HepG2 (cell line): ENCODE results near the gene RGS19. TPM values are rescaled to one million over a fixed set of nuclear protein-coding genes. Genes with fewer than 3 reads are reported as not detected.

Experiments used
- CREB1 ChIP-seq, 2 experiments: fragments of 450-650 bp in 1 of 2; IDR thresholded peaks; 2 replicates each; pipeline ENCODE4 v1.6.1; 2016 to 2017; ENCODE audit warnings: control low read depth in 1 of 2, mild to moderate bottlenecking in 1 of 2, missing compliant biosample characterization in 1 of 2, missing genetic modification characterization in 1 of 2
- DNMT3B ChIP-seq: conservative IDR thresholded peaks from 2 replicates; pipeline ENCODE4 v1.6.1; 2016; ENCODE audit warnings: missing biosample characterization, control low read depth
- E2F1 ChIP-seq: sonication (generic); formaldehyde crosslinking; IDR thresholded peaks from 2 replicates; pipeline ENCODE4 v1.5.0; 2020; ENCODE audit warnings: missing genetic modification reagents
- ERF ChIP-seq: IDR thresholded peaks from 2 replicates; pipeline ENCODE4 v1.6.1; 2018; ENCODE audit warnings: missing biosample characterization, missing genetic modification reagents
- GFI1 ChIP-seq: sonication (generic); formaldehyde crosslinking; IDR thresholded peaks from 2 replicates; pipeline ENCODE4 v1.5.0; 2020; ENCODE audit warnings: missing genetic modification reagents, mild to moderate bottlenecking, borderline replicate concordance
- HNRNPH1 ChIP-seq: fragments of 200-400 bp; formaldehyde crosslinking; optimal IDR thresholded peaks from 2 replicates; pipeline ENCODE3; 2017; ENCODE audit warnings: mild to moderate bottlenecking, low read depth, low read length
- HOXA5 ChIP-seq: sonication (generic); formaldehyde crosslinking; IDR thresholded peaks from 2 replicates; pipeline ENCODE4 v1.4.0; 2020; ENCODE audit warnings: missing genetic modification reagents
- PAF1 ChIP-seq: IDR thresholded peaks from 2 replicates; pipeline ENCODE4 v1.6.1; 2016; ENCODE audit warnings: missing genetic modification reagents, missing compliant biosample characterization
- RELA ChIP-seq: sonication (generic); formaldehyde crosslinking; IDR thresholded peaks from 2 replicates; pipeline ENCODE4 v1.4.0; 2020; ENCODE audit warnings: missing genetic modification reagents
- SMAD3 ChIP-seq: sonication (generic); formaldehyde crosslinking; IDR thresholded peaks from 2 replicates; pipeline ENCODE4 v1.4.0; 2020; ENCODE audit warnings: missing genetic modification reagents
- ZFP36L2 ChIP-seq: sonication (generic); formaldehyde crosslinking; IDR thresholded peaks from 2 replicates; pipeline ENCODE4 v1.4.0; 2020; ENCODE audit warnings: missing genetic modification reagents
- ZNF33A ChIP-seq: sonication (generic); formaldehyde crosslinking; IDR thresholded peaks from 2 replicates; pipeline ENCODE4 v1.5.1; 2020; ENCODE audit warnings: missing genetic modification reagents, mild to moderate bottlenecking, moderate library complexity, borderline replicate concordance
- polyA plus RNA-seq, 8 experiments: library from polyadenylated mRNA; depleted of rRNA in 3 of 8; stranded (reverse) in 7 of 8; unstranded in 1 of 8; fragments of >200 nt; fragmentation: Illumina TruSeq in 4 of 8; extraction: Trizol in 4 of 8; gene quantifications; 2 replicates each; pipeline versions ENCODE4 v1.2.1 to v1.2.3, GENCODE V29; 2011 to 2016; ENCODE audit warnings: low read depth in 4 of 8, missing spikeins in 1 of 8, mixed read lengths in 1 of 8; ENCODE audit not compliant: insufficient read depth in 1 of 8
- total RNA-seq, 5 experiments: library from RNA; depleted of rRNA; stranded (reverse); fragments of >200 nt; fragmentation: Illumina TruSeq; extraction: Trizol; gene quantifications; 2 replicates each; pipeline ENCODE4 v1.2.3, GENCODE V29; 2016; ENCODE audit warnings: low read depth in 1 of 5
- TF ChIP-seq, protein P1 (sequence below): sonication (generic); formaldehyde crosslinking; IDR thresholded peaks from 2 replicates; pipeline ENCODE4 v1.9.0; 2021; ENCODE audit warnings: missing genetic modification reagents, borderline replicate concordance
- TF ChIP-seq, protein P2 (sequence below): sonication (generic); formaldehyde crosslinking; IDR thresholded peaks from 2 replicates; pipeline ENCODE4 v1.4.0; 2020; ENCODE audit warnings: missing genetic modification reagents, mild to moderate bottlenecking, borderline replicate concordance
- TF ChIP-seq, protein P3 (sequence below): sonication (generic); formaldehyde crosslinking; IDR thresholded peaks from 2 replicates; pipeline ENCODE4 v1.5.0; 2020; ENCODE audit warnings: mild to moderate bottlenecking, missing genetic modification reagents, borderline replicate concordance
- TF ChIP-seq, protein P4 (sequence below): sonication (generic); formaldehyde crosslinking; IDR thresholded peaks from 2 replicates; pipeline ENCODE4 v1.5.0; 2020; ENCODE audit warnings: missing genetic modification reagents, mild to moderate bottlenecking, borderline replicate concordance

RGS19 gene
- total and polyA plus RNA-seq, 2 of the 13 experiments (the other 11 are each of a cell fraction or from before 2014, with no cell fraction given), result 10.7 to 11.9 TPM

DNA sequence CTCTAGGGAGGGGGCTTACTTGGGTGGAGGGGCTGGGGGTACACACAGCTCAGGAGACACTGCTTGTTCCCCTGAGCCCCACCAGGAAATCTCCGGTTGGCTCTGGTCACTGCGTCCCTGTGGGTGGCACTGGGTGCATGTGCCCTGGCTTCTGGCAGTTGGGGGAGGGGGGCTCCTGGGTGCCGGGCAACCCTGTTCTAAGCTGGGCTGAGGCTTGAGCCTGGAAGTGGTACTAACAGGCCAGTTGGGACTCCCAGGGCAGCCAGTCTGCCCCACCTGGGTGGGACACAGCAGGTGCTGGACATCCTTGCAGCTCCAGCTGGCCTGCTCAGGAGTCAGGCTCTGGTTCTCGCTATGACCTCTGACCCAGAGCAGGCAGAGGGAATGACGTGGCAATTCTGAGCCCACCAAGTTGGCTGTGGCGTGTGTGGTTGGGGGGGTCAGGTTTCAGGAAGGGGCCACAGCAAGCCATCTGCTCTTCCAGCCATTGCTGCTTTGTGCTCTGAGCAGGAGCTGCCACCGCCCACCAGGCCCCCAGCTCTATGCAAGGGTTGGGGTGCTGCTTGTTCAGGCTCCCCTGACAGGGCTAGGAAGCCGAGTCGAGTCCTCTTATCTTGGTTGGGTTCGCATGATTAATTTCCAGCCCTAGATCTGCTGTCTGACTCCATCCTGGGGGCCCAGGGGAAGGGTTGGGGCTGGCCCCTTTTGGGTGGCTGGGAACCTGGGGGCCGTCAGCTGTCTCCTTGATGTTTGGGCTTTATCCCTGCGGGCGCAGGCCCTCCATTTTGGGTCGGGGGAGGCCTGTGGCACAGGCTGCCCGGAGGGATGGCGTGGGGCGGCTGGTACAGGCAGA lies 42.7 kb downstream of the RGS19 start (continued):
- TF ChIP-seq, protein P1, sequence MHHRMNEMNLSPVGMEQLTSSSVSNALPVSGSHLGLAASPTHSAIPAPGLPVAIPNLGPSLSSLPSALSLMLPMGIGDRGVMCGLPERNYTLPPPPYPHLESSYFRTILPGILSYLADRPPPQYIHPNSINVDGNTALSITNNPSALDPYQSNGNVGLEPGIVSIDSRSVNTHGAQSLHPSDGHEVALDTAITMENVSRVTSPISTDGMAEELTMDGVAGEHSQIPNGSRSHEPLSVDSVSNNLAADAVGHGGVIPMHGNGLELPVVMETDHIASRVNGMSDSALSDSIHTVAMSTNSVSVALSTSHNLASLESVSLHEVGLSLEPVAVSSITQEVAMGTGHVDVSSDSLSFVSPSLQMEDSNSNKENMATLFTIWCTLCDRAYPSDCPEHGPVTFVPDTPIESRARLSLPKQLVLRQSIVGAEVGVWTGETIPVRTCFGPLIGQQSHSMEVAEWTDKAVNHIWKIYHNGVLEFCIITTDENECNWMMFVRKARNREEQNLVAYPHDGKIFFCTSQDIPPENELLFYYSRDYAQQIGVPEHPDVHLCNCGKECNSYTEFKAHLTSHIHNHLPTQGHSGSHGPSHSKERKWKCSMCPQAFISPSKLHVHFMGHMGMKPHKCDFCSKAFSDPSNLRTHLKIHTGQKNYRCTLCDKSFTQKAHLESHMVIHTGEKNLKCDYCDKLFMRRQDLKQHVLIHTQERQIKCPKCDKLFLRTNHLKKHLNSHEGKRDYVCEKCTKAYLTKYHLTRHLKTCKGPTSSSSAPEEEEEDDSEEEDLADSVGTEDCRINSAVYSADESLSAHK, result peak; percentile 28; the same call in 1 of the 2 replicates
- TF ChIP-seq, protein P2, sequence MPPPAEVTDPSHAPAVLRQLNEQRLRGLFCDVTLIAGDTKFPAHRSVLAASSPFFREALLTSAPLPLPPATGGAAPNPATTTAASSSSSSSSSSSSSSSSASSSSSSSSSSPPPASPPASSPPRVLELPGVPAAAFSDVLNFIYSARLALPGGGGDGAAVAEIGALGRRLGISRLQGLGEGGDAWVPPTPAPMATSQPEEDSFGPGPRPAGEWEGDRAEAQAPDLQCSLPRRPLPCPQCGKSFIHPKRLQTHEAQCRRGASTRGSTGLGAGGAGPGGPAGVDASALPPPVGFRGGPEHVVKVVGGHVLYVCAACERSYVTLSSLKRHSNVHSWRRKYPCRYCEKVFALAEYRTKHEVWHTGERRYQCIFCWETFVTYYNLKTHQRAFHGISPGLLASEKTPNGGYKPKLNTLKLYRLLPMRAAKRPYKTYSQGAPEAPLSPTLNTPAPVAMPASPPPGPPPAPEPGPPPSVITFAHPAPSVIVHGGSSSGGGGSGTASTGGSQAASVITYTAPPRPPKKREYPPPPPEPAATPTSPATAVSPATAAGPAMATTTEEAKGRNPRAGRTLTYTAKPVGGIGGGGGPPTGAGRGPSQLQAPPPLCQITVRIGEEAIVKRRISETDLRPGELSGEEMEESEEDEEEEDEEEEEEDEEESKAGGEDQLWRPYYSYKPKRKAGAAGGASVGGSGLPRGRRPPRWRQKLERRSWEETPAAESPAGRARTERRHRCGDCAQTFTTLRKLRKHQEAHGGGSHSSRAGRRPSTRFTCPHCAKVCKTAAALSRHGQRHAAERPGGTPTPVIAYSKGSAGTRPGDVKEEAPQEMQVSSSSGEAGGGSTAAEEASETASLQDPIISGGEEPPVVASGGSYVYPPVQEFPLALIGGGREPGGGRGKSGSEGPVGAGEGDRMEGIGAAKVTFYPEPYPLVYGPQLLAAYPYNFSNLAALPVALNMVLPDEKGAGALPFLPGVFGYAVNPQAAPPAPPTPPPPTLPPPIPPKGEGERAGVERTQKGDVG (CRISPR knock-in tag), result no peak
- TF ChIP-seq SMAD3 (CRISPR knock-in tag) (peak; percentile 45), HNRNPH1 (peak; percentile 29), PAF1 (peak; percentile 30; the same call in 1 of the 2 replicates), ERF (no peak; the same call in 1 of the 2 replicates), HOXA5 (CRISPR knock-in tag) (0 out of 2 replicates have a peak, but pooled peaks have one; percentile 15), DNMT3B (peak; percentile 71; the same call in 1 of the 2 replicates), E2F1 (CRISPR knock-in tag) (no peak), GFI1 (peak; percentile 66; the same call in 1 of the 2 replicates), ZFP36L2 (CRISPR knock-in tag) (no peak), RELA (CRISPR knock-in tag) (0 out of 2 replicates have a peak, but pooled peaks have one; percentile 50), ZNF33A (CRISPR knock-in tag) (no peak), CREB1 (IDR thresholded peaks at IDR 0.05) (peak; percentile 84), CREB1 (CRISPR knock-in tag; IDR thresholded peaks at IDR 0.05) (no peak)
- TF ChIP-seq, protein P3, sequence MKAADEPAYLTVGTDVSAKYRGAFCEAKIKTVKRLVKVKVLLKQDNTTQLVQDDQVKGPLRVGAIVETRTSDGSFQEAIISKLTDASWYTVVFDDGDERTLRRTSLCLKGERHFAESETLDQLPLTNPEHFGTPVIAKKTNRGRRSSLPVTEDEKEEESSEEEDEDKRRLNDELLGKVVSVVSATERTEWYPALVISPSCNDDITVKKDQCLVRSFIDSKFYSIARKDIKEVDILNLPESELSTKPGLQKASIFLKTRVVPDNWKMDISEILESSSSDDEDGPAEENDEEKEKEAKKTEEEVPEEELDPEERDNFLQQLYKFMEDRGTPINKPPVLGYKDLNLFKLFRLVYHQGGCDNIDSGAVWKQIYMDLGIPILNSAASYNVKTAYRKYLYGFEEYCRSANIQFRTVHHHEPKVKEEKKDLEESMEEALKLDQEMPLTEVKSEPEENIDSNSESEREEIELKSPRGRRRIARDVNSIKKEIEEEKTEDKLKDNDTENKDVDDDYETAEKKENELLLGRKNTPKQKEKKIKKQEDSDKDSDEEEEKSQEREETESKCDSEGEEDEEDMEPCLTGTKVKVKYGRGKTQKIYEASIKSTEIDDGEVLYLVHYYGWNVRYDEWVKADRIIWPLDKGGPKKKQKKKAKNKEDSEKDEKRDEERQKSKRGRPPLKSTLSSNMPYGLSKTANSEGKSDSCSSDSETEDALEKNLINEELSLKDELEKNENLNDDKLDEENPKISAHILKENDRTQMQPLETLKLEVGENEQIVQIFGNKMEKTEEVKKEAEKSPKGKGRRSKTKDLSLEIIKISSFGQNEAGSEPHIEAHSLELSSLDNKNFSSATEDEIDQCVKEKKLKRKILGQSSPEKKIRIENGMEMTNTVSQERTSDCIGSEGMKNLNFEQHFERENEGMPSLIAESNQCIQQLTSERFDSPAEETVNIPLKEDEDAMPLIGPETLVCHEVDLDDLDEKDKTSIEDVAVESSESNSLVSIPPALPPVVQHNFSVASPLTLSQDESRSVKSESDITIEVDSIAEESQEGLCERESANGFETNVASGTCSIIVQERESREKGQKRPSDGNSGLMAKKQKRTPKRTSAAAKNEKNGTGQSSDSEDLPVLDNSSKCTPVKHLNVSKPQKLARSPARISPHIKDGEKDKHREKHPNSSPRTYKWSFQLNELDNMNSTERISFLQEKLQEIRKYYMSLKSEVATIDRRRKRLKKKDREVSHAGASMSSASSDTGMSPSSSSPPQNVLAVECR, result peak; percentile 78
- TF ChIP-seq, protein P4, sequence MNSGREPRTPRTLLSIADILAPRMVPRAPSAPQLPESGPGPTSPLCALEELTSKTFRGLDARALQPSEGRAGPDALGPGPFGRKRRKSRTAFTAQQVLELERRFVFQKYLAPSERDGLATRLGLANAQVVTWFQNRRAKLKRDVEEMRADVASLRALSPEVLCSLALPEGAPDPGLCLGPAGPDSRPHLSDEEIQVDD (CRISPR knock-in tag), result no peak; the same call in 1 of the 2 replicates
